ENCODE measurements around the gene PGAM2.

- TF ChIP-seq CTCF (IDR thresholded peaks at IDR 0.05) (no peak), POLR2AphosphoS5 (IDR thresholded peaks at IDR 0.05) (peak; percentile 1), POLR2A (IDR thresholded peaks at IDR 0.05) (no peak)
Observed at GRCh38 chr7:44112997-44113763, 47.8 kb upstream of the PGAM2 start.

All from gastroesophageal sphincter (tissue), 3 donors.